H4 (cell line): ENCODE results near the gene CAST. TPM values are rescaled to one million over a fixed set of nuclear protein-coding genes. Genes with fewer than 3 reads are reported as not detected.
"Not testable (repeated sequence)": the region's sequence is repeated elsewhere in the genome, so short reads cannot be mapped to it uniquely, and the experiment has no call there.

Source experiments
- DNase-seq: peaks from one replicate; pipeline ENCODE4 v3.0.0-alpha.2; 2015; ENCODE audit warnings: low spot score
- total RNA-seq: library from RNA; depleted of rRNA; stranded (reverse); fragments of >200 nt; shearing (Covaris generic); gene quantifications from 2 replicates; pipeline ENCODE4 v1.2.3, GENCODE V29; 2014; rRNA removed

The CAST gene, protein sequence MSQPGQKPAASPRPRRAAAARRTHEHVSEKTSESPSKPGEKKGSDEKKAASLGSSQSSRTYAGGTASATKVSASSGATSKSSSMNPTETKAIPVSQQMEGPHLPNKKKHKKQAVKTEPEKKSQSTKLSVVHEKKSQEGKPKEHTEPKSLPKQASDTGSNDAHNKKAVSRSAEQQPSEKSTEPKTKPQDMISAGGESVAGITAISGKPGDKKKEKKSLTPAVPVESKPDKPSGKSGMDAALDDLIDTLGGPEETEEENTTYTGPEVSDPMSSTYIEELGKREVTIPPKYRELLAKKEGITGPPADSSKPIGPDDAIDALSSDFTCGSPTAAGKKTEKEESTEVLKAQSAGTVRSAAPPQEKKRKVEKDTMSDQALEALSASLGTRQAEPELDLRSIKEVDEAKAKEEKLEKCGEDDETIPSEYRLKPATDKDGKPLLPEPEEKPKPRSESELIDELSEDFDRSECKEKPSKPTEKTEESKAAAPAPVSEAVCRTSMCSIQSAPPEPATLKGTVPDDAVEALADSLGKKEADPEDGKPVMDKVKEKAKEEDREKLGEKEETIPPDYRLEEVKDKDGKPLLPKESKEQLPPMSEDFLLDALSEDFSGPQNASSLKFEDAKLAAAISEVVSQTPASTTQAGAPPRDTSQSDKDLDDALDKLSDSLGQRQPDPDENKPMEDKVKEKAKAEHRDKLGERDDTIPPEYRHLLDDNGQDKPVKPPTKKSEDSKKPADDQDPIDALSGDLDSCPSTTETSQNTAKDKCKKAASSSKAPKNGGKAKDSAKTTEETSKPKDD
- total RNA-seq: 115 and 126 TPM in 2 replicates

- DNase-seq: peak; percentile 91
Observed at GRCh38 chr5:96661855-96662724, at the start of gene CAST. TSS of gene CAST (plus strand) at chr5:96662376. CDS start at chr5:96662423, 47 bp downstream.

DNA sequence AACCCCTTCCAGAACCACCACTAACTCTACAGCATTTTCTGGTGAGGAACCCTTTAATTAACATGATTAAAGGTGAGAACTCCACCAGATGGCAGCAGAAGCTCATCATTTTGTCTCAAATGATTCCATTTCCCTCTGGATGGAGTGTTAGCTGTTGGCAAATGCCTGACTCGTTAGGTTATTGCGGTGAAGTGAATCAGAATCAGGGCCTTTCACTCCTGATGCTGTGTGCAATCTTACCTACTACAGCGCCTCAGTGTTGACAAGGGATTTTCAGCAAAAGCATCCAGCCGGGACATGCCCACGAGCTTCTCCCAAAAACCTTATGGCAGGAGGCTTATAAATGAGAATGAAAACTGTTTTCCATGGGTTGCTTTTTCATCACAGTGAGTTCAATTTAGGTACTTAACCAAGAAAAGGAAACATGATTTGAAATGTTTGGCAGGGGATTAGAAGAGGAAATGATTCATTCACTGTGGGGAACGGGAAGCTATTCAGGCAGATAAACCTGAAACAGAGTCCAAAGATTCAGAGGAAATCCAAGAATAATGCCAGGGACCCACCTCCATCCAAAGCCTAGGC, 48.0 kb upstream of the CAST start:
- DNase-seq: peak; percentile 95

GRCh38 chr5:96615223-96615622, 47.0 kb upstream of the CAST start:
- no peak for DNase-seq

GRCh38 chr5:96616801-96617200, 45.4 kb upstream of the CAST start:
- DNase-seq: no peak

- not testable (repeated sequence) for DNase-seq
Observed at GRCh38 chr5:96618311-96619016, 43.7 kb upstream of the CAST start.

DNA sequence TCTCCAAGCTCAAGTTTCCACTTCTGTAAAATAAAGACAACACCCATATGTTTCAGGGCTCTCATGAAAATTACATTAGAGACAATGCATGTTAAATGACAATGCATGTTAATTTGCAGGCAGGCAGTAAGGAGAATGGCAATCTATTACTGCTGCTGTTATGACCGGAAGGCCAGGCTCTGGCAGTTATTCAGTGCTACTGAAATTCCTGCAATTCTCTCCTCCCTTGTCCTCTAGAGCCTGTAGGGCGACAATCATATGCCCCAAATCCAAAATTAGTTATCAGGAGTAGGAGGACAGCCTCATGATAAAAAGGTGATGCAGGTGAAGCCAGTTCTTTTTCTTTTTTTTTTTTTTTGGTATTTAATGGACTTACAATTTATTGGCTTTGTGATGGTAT, 42.2 kb upstream of the CAST start:
- no peak for DNase-seq

DNA sequence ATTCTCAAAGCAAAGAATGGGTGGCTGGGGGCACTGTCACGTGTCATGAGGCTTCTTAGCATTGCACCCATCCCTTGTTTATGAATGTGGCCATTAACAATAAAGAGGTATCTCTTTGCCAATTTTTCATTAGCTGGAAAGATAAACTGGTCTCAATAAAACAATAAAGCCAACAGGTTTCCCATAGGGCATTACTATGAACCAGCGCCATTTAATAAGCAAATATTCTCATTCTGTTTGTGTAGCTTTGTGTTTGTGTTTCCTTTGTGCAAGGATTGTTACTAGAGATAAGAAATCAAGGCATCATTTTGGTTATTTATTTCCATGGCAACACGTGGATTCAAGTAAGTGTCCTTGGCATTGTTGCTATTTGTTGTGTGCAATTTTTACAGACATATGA, 37.6 kb upstream of the CAST start:
- no peak for DNase-seq

DNA sequence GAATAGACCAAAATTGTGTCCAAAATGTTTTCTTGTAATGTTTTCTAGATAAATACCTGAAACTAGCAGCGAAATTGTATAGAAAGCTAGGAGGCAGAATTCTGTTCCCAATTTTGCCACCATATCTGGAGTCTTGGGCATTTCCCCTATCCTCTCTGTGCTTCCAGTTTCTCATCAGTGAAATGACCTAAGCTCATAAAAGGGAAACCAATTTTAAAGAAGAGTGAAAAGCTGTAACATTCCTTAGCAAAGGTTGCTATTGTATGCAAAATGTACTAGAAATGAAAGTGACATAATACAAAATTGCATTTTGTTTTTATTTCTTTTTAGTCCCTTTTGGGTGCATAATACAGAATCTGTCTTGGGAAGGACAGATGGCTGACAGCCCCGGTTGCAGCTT, 36.8 kb upstream of the CAST start:
- no peak for DNase-seq

DNA sequence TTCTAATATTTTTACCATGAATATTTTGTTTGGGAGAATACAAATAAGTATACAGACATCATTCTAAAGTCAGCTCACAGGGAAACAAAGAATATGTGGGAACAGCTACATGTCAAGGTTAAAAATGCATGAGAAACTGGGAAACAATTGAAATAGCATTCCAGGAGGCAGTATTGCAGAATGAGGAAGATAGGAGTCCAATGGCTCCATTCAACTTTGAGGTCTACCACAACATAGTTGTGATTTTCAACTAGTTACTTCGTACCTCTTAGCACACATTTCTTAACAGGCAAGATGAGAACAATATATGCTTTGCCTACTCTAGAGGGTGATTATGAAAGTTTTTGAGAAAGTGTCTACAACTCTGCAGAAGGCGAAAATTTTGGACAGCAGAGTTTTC, 35.2 kb upstream of the CAST start:
- DNase-seq: peak; percentile 85

DNA sequence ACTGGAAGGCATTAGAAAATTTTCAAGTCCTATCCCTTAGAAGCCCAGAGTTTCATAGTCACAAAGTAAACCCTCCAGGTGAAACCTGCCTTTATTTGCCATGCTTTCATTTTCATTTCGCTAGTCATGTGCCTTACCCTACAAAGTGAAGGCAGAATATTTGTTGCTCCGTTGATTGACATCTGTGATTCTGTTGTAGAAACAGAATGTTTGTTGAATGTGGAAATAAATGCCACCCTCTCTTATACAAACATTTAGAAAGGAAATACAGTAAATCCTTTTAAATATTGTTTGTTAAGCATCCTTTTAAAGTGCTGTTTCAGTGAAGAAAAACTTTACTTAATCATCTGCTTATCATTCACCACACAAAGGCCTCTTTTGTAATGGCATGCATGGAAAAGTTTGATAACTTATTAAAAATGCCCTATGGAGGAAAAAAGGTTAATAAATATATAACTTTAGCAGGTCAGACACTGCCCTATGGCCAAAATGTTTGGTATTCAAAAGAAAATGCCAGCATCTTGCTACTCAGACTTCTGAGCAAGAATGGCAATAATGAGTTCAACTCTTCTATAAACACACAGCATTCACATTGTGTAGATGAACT, 34.3 kb upstream of the CAST start:
- peak; percentile 28 for DNase-seq

DNA sequence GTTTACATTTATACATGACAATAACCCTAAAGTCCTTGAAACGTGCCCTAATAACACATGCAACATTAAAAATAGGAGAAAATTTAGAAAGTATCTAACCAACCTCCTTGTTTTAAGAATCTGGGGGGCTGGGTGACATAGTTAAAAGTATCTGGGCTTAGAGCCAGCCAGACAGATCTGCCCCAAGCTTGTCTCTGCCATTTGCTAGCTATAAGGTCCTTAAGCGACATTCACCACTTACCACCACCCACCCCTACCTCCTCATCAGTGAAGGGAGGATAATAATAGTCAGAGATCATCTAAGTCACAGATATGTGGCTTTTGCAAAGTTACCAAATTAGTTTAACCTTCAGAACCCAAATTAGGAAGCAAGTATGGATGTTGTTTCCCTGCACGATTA, 33.8 kb upstream of the CAST start:
- DNase-seq: no peak

GRCh38 chr5:96629774-96630173, 32.4 kb upstream of the CAST start:
- DNase-seq: peak; percentile 86

DNA sequence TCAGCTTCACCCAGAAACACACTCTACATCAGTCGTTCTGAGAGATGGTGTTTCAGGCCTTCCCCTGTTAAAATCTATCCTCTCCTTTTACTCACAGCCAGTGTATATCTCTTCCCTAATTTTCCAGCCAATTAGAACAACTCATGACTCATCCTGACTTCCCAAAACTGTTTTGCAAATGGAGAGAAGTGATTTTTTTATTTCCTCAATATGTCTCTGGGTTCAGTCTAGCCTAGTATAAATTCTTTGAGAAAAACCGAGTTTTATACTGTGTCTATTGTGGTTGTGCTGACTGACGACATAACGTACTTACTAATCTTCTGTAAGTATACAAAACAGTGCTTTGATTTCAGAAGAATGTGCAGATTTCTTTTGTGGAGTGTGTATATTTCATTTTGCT, 28.4 kb upstream of the CAST start:
- DNase-seq: no peak

DNA sequence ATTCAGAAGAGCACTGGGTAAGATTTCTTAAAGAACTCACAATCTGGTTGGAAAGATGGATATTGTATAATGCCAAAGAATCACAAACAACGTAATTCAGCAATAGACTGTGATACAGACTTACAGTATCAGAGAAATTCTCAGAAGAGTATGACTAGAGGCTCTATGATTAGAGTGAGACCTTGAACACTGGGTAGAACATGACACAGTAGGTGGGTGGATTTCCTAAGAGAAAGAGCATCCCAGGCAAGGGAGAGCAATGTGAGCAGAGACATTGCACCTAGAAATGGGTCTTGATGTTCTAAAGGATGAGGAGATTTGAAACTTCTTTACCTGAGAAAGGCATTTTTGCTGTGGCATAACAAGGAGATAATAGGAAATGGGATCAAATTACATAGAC, 27.3 kb upstream of the CAST start:
- DNase-seq: no peak

- DNase-seq: no peak
Observed at GRCh38 chr5:96636046-96636445, 26.1 kb upstream of the CAST start.

GRCh38 chr5:96636594-96636993, 25.6 kb upstream of the CAST start:
- DNase-seq: no peak

DNA sequence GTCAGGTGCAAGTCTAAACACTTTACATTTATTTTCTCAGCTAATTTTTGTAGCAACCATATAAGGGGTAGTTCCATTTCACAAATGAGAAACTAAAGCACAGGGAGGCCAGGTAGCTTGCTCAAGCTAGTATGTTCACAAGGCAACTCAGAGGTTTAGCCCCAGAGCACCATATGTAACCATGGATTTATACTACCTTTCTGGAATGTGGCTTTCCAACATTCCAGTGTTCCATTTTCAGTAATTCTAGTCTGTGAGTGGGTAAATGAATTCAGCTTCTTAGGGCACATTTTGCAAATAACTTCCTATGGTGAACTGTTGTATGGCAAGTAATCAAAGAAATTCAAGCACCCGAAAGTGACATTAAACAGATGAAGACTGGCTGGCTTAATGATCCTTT, 25.0 kb upstream of the CAST start:
- no peak for DNase-seq

- DNase-seq: no peak
Observed at GRCh38 chr5:96638561-96638960, 23.6 kb upstream of the CAST start.

GRCh38 chr5:96640696-96641095, 21.5 kb upstream of the CAST start:
- DNase-seq: no peak
